Fibroblast of mammary gland (primary cell): ENCODE results near the gene RIGI.
"Not testable (repeated sequence)": the region's sequence is repeated elsewhere in the genome, so short reads cannot be mapped to it uniquely, and the experiment has no call there.

Experiments
- DNase-seq: peaks from one replicate; pipeline ENCODE4 v3.0.0-alpha.2; 2010; ENCODE audit warnings: low read depth
- H3K4me3 ChIP-seq: 2 replicates; pipeline ENCODE4 v1.5.1; 2011; ENCODE audit warnings: low read depth, mild to moderate bottlenecking, low read length, moderate library complexity; ENCODE audit not compliant: control insufficient read depth
- TF ChIP-seq, protein P1 (sequence below): conservative IDR thresholded peaks from 2 replicates; pipeline ENCODE4 v1.5.1; 2011; ENCODE audit warnings: low read depth, low read length, inconsistent platforms; ENCODE audit not compliant: control insufficient read depth, insufficient read depth

RIGI gene

DNA sequence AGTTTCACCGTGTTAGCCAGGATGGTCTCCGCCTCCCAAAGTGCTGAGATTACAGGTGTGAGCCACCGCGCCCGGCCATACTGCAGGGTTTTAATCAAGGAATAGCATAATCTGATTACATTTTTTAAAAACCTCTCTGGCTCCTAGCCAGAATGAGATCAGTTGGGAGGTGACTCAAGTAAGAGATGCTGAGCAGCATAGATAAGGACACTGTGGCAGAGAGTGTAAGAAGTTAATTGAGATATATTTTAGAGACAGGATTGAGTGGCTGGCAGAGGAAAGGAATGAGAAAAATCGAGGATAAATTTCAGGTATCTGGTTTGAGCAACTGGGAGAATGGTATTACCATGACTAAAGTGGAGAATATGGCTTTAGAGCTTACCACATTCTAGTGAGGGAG lies 7.3 kb upstream of the RIGI start:
- DNase-seq, result no peak
- TF ChIP-seq, protein P1, sequence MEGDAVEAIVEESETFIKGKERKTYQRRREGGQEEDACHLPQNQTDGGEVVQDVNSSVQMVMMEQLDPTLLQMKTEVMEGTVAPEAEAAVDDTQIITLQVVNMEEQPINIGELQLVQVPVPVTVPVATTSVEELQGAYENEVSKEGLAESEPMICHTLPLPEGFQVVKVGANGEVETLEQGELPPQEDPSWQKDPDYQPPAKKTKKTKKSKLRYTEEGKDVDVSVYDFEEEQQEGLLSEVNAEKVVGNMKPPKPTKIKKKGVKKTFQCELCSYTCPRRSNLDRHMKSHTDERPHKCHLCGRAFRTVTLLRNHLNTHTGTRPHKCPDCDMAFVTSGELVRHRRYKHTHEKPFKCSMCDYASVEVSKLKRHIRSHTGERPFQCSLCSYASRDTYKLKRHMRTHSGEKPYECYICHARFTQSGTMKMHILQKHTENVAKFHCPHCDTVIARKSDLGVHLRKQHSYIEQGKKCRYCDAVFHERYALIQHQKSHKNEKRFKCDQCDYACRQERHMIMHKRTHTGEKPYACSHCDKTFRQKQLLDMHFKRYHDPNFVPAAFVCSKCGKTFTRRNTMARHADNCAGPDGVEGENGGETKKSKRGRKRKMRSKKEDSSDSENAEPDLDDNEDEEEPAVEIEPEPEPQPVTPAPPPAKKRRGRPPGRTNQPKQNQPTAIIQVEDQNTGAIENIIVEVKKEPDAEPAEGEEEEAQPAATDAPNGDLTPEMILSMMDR, result no peak
- no peak overlapping the region for H3K4me3 ChIP-seq

DNA sequence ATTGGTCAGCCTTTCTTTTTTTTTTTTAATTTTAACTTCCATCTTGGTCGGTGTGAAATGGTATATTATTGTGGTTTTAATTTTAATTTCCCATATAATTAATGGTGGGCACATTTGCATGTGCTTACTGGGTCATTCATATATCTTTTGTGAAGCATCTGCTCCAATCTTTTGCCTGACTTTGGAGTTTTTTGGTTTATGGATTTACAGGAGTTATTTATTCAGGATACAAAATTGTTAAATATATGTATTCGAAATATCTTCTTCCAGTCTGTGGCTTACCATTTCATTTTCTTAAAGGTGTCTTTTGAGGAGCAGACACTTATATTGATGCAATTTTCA lies 682 bp upstream of the RIGI start:
- peak overlapping the region; percentile 70 for H3K4me3 ChIP-seq
- TF ChIP-seq, protein P1, result no peak
- no peak for DNase-seq

DNA sequence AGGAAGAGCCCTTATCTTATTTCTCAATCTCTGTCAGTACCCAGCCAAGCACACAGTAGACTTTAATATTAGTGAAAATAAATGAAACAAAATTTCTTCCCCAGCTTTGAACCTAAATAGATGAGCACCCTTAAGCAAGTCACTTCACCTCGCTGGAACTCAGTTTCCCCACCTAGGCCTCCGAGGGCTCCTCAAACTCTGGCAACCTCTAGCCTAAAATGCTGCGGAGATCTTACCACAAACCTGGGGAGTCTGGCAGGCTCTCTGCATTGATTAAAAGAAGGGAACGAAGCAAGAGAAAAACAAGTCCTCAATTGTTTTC lies 326 bp downstream of the RIGI start:
- no peak for DNase-seq
- H3K4me3 ChIP-seq, result peak overlapping the region; percentile 70
- TF ChIP-seq, protein P1, result no peak

DNA sequence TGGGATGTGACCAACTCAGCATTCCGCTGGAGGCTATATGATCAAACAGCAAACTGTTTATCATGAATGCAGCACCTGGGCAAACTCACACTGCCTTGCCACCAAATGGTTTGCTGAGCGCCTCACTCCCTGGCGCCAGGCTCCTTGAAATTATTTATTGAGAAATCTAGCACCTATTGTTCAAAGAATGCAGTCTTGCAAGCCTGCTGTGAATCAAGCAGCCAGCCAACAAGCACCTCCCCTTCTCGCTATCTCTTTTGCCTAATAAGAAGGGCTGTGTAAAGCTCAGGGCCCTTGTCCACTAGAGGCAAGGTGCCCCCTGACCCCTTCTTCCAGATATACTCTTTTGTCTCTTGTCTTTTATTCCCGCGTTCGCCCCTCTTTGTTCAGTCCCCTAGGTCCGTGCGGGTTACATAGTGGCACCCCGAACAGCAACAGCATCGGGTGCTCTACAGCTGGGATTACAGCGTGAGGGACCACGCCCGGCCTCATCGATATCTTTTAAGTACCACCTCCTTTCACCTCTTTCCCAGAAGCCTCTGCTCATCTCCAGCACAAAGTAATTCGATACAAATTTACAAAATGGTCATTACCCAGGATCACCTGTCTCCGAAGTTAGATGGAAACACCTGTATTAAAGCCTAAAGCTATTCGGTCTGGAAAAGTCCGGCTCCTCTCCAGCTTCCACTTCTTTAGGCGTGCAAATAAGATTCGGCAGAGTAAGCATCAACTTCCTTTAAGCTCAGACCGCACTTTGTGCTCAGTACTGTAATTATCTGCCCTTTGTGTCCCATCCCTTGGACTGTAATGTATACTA lies 896 bp downstream of the RIGI start:
- TF ChIP-seq, protein P1, result no peak
- peak; percentile 14 for DNase-seq
- H3K4me3 ChIP-seq, result peak overlapping the region; percentile 70

DNA sequence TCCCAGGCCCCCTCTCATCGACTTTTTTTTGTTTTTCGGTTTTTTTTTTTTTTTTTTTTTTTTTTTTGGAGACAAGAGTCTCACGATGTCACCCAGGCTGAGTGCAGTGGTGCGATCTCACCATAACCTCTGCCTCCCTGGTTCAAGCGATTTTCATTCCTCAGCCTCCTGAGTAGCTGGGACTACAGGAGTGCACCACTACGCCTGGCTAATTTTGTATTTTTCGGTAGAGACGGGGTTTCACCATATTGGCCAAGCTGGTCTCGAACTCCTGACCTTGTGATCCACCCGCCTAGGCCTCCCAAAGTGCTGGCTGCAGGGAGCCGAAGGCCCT lies 1.5 kb downstream of the RIGI start:
- H3K4me3 ChIP-seq, DNase-seq: not testable (repeated sequence)

DNA sequence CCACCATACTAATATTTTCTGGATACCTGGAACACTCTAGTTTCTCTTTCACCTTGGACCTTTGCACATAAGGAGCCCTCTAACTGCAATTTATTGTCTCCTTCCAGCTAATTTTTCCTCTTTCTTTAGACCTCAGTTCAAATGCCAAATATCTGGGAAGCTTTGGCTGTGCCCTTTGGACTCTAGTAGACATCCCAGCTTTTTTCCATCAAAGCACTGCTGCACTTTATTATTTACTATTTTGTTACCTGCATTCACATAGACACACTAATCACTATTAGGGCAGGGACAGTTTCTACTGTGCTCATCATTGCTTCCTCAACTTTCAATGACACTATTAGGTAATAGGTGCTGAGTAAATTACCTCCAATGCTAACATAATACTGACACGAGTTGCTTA lies 2.1 kb downstream of the RIGI start:
- TF ChIP-seq, protein P1, result no peak
- H3K4me3 ChIP-seq, result no peak overlapping the region
- no peak for DNase-seq

DNA sequence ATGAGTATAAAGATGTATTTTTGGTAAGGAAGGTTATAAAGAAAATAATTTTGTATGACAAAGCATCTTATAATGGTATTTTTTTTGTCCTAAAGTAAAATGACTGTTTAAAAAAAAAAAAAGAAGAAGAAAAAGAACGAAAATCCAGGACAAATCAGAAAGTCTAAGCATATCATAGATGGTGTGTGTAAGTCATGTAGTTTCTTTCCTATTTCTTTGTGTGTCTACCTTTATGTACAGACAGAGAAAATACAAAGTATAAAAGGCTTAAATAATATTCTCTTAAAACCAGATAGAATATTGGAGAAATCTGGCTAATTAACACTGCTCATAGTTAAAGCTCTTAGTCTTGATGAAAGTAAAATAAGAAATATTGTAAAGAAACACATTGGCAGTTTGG lies 7.7 kb downstream of the RIGI start:
- no peak overlapping the region for H3K4me3 ChIP-seq
- no peak for DNase-seq
- TF ChIP-seq, protein P1, result no peak
